HepG2 (cell line): ENCODE measurements around the gene TMCO4. TPM values are rescaled to one million over a fixed set of nuclear protein-coding genes. Genes with fewer than 3 reads are reported as not detected.

Source experiments
- ATAC-seq: fragments of 200-7000 bp; cut with Tn5 transposase; 3 replicates; pipeline ENCODE4 v1.9.1; 2020; ENCODE audit warnings: mild to moderate bottlenecking, moderate library complexity
- BruUV-seq: library from RNA; stranded (reverse); fragments of 400-500 nt; replicated peaks from 2 replicates; lab custom pipeline; 2021; lab: Mats Ljungman, UMichigan
- CTCF ChIA-PET: fragments of 300-600 bp; formaldehyde crosslinking; extraction: SDS; loops from one replicate; lab custom pipeline; 2021; ENCODE audit warnings: low total read pairs, inconsistent platforms, low intra/inter-chr PET ratio; lab: Yijun Ruan, JAX
- POLR2A ChIA-PET: fragments of 350-600 bp; sonication (Branson Sonifier 250); formaldehyde crosslinking; loops from one replicate; lab custom pipeline; 2020; ENCODE audit warnings: antibody characterized with exemption, inconsistent platforms; lab: Yijun Ruan, JAX
- DNase-seq: peaks from one replicate; pipeline ENCODE4 v3.0.0-alpha.2; 2015; ENCODE audit warnings: low spot score
- FAIRE-seq: peaks from 3 replicates; lab custom pipeline; 2011; peaks lifted over from hg19 to GRCh38; lab: Jason Lieb, UNC
- H2AFZ ChIP-seq: one replicate; pipeline ENCODE4 v1.6.1; 2011; ENCODE audit warnings: low read length, inconsistent platforms
- H3K27ac ChIP-seq: fragments of 300-600 bp; 3 replicates; pipeline ENCODE4 v1.8.0; 2011; ENCODE audit warnings: mixed run types, mild to moderate bottlenecking, mixed read lengths, low read length, inconsistent platforms; ENCODE audit not compliant: insufficient read depth; ENCODE audit errors: extremely low read length
- H3K27me3 ChIP-seq, 2 experiments: fragments of 200-600 bp in 1 of 2; 2 replicates in 1 of 2; 3 replicates in 1 of 2; pipeline versions ENCODE4 v1.6.0 to v1.8.0; 2011; ENCODE audit warnings: low read length in 2 of 2, mild to moderate bottlenecking in 2 of 2, moderate library complexity in 2 of 2, inconsistent platforms in 1 of 2; ENCODE audit not compliant: insufficient read depth in 2 of 2, control insufficient read depth in 1 of 2
- H3K36me3 ChIP-seq, 2 experiments: fragments of 200-600 bp in 1 of 2; replicated peaks in 1 of 2; 2 replicates in 1 of 2; 3 replicates in 1 of 2; pipeline versions ENCODE4 v1.5.1 to v1.8.0; 2011; ENCODE audit warnings: low read length in 2 of 2, inconsistent platforms in 1 of 2; ENCODE audit not compliant: insufficient read depth in 2 of 2, control insufficient read depth in 1 of 2
- H3K4me1 ChIP-seq: 2 replicates; pipeline ENCODE4 v1.5.1; 2012; ENCODE audit warnings: low read length, inconsistent platforms; ENCODE audit not compliant: insufficient read depth
- H3K4me2 ChIP-seq: 2 replicates; pipeline ENCODE4 v1.6.0; 2011; ENCODE audit warnings: low read depth, low read length, inconsistent platforms
- H3K4me3 ChIP-seq, 3 experiments: fragments of 200-600 bp in 1 of 3; sonication (generic), shearing (Covaris generic) in 1 of 3; replicated peaks in 1 of 3; 2 replicates each; pipeline ENCODE4 v1.5.1; 2011 to 2016; ENCODE audit warnings: low read length in 3 of 3, inconsistent platforms in 2 of 3, low read depth in 2 of 3, mild to moderate bottlenecking in 2 of 3, control low read depth in 1 of 3, mixed read lengths in 1 of 3; ENCODE audit not compliant: insufficient read depth in 1 of 3
- H3K79me2 ChIP-seq: one replicate; pipeline ENCODE4 v1.6.1; 2011; ENCODE audit warnings: low read length, inconsistent platforms; ENCODE audit not compliant: insufficient read depth
- H3K9ac ChIP-seq: 2 replicates; pipeline ENCODE4 v1.6.0; 2011; ENCODE audit warnings: mild to moderate bottlenecking, low read depth, low read length, inconsistent platforms; ENCODE audit not compliant: insufficient read depth
- H3K9me3 ChIP-seq: 2 replicates; pipeline ENCODE4 v1.5.1; 2012; ENCODE audit warnings: mild to moderate bottlenecking, low read length
- H4K20me1 ChIP-seq: 2 replicates; pipeline ENCODE4 v1.6.0; 2011; ENCODE audit warnings: inconsistent platforms, mild to moderate bottlenecking, low read length, moderate library complexity; ENCODE audit not compliant: insufficient read depth
- ETV5 ChIP-seq: IDR thresholded peaks from 2 replicates; pipeline ENCODE4 v1.6.1; 2018; ENCODE audit warnings: missing biosample characterization, missing genetic modification reagents, inconsistent platforms, borderline replicate concordance
- FOXO1 ChIP-seq: sonication (generic); formaldehyde crosslinking; IDR thresholded peaks from 2 replicates; pipeline ENCODE4 v1.4.0; 2020; ENCODE audit warnings: missing genetic modification reagents
- SAFB2 ChIP-seq: sonication (generic); formaldehyde crosslinking; IDR thresholded peaks from 2 replicates; pipeline ENCODE4 v1.5.1; 2020; ENCODE audit warnings: missing genetic modification reagents, low read depth, mild to moderate bottlenecking, borderline replicate concordance
- SP1 ChIP-seq, 2 experiments: fragments of 450-650 bp in 1 of 2; sonication (generic) in 1 of 2; formaldehyde crosslinking in 1 of 2; IDR thresholded peaks; 2 replicates each; pipeline versions ENCODE4 v1.4.0 to v1.6.1; 2016 to 2020; ENCODE audit warnings: missing genetic modification reagents in 1 of 2
- ZBTB21 ChIP-seq: sonication (generic); formaldehyde crosslinking; IDR thresholded peaks from 2 replicates; pipeline ENCODE4 v1.4.0; 2020; ENCODE audit warnings: missing genetic modification reagents
- ZNF20 ChIP-seq: sonication (generic); formaldehyde crosslinking; IDR thresholded peaks from 2 replicates; pipeline ENCODE4 v1.4.0; 2020; ENCODE audit warnings: mild to moderate bottlenecking, moderate library complexity, missing genetic modification reagents
- ZNF816 ChIP-seq: sonication (generic); formaldehyde crosslinking; IDR thresholded peaks from 2 replicates; pipeline ENCODE4 v1.8.0; 2022; ENCODE audit warnings: missing genetic modification reagents, mild to moderate bottlenecking, borderline replicate concordance
- ZNF883 ChIP-seq: sonication (generic); formaldehyde crosslinking; IDR thresholded peaks from 2 replicates; pipeline ENCODE4 v1.5.1; 2020; ENCODE audit warnings: mild to moderate bottlenecking, missing genetic modification reagents; ENCODE audit errors: not compliant biosample characterization
- ZSCAN25 ChIP-seq: sonication (generic); formaldehyde crosslinking; IDR thresholded peaks from 2 replicates; pipeline ENCODE4 v1.8.0; 2022; ENCODE audit warnings: mild to moderate bottlenecking, missing genetic modification reagents
- WGBS: methylation state at CpG from one replicate; pipeline ENCODE4 v1.1.6; 2017; ENCODE audit warnings: low lambda C conversion rate; 5-methylcytosine and 5-hydroxymethylcytosine counted together
- in situ Hi-C: cut with HindIII; loops from 2 replicates; pipeline ENCODE4 v1.10.0; 2017; ENCODE audit warnings: low pct_unique_long_range_greater_than_20kb; ENCODE audit not compliant: extremely low pct_ligation_motif_present
- intact Hi-C: fragments of 100-400 bp; cut with micrococcal nuclease; formaldehyde crosslinking; loops from one replicate; pipeline ENCODE4 v1.10.0; 2022; ENCODE audit not compliant: unreplicated experiment
- polyA plus RNA-seq, 8 experiments: library from polyadenylated mRNA; depleted of rRNA in 3 of 8; stranded (reverse) in 7 of 8; unstranded in 1 of 8; fragments of >200 nt; fragmentation: Illumina TruSeq in 4 of 8; extraction: Trizol in 4 of 8; gene quantifications; 2 replicates each; pipeline versions ENCODE4 v1.2.1 to v1.2.3, GENCODE V29; 2011 to 2016; ENCODE audit warnings: low read depth in 4 of 8, missing spikeins in 1 of 8, mixed read lengths in 1 of 8; ENCODE audit not compliant: insufficient read depth in 1 of 8
- total RNA-seq, 5 experiments: library from RNA; depleted of rRNA; stranded (reverse); fragments of >200 nt; fragmentation: Illumina TruSeq; extraction: Trizol; gene quantifications; 2 replicates each; pipeline ENCODE4 v1.2.3, GENCODE V29; 2016; ENCODE audit warnings: low read depth in 1 of 5

TMCO4 gene
- total and polyA plus RNA-seq, 2 of the 13 experiments (the other 11 are each of a cell fraction or from before 2014, with no cell fraction given) = 2.1 to 4.1 TPM

DNA sequence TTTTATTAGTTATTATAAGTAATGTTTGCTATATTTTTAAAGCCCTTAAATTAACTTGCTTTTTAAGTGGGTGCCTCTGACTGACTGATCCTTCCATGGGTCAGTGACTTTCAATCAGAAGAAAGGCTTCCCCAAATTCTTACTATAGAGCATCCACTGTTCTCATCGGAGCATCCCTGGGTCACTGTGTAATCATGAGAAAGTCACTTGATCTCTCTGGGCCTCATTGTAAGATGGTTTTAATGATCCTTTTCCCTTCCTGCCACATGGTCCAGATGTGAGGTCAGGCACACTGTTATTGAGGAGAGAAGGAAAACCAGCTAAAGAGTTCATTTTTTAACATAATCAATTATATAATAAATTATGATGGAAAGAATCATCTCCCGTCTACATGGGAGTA, 166.6 kb downstream of the TMCO4 start:
- no peak overlapping the region for H3K9ac ChIP-seq
- no peak overlapping the region for H2AFZ ChIP-seq
- no peaks in the 10 kb centered on the region for H3K36me3 ChIP-seq
- no peaks in the 10 kb centered on the region for H3K9me3 ChIP-seq
- ChIA-PET CTCF (no interaction called here), POLR2A (no interaction called here)
- WGBS = 94% methylated on average over 2 of the region's 2 CpGs
- no peak overlapping the region for H3K27ac ChIP-seq
- ATAC-seq (no peak), FAIRE-seq (no peak), DNase-seq (no peak)
- no peaks in the 10 kb centered on the region for H3K79me2 ChIP-seq
- TF ChIP-seq ZBTB21 (CRISPR knock-in tag) (no peak), ZNF20 (no peak), FOXO1 (no peak), SAFB2 (CRISPR knock-in tag) (no peak), ZNF883 (CRISPR knock-in tag) (no peak), ZNF816 (CRISPR knock-in tag) (no peak), ZSCAN25 (CRISPR knock-in tag) (no peak), ETV5 (CRISPR knock-in tag) (no peak), SP1 (IDR thresholded peaks at IDR 0.05) (no peak), SP1 (CRISPR knock-in tag; IDR thresholded peaks at IDR 0.05) (no peak)
- H4K20me1 ChIP-seq = no peaks in the 10 kb centered on the region
- H3K27me3 ChIP-seq = no peaks in the 10 kb centered on the region; a peak in 1 of 5 replicates
- intact Hi-C loops (no loop called here), in situ Hi-C loops (no loop called here)
- no peak overlapping the region for H3K4me2 ChIP-seq
- BruUV-seq = no TSS peak
- H3K4me3 ChIP-seq = no peak overlapping the region
- no peaks in the 10 kb centered on the region for H3K4me1 ChIP-seq

Other genes with a start within 250 kb of the TMCO4 start
- gene NBL1, start 155.6 kb downstream of the TMCO4 start, total RNA-seq (2016; rRNA removed; fragmentation: Illumina TruSeq; extraction: Trizol) = 1.9 and 2.7 TPM in 2 replicates
- 13.8 and 17.5 TPM in 2 replicates for gene NBL1, start 155.6 kb downstream of the TMCO4 start, polyA plus RNA-seq (2011; rRNA removed)
- gene HTR6, start 135.0 kb downstream of the TMCO4 start, total RNA-seq (2016; rRNA removed; fragmentation: Illumina TruSeq; extraction: Trizol) = 0.04 TPM in 1 of 2 replicates, not detected in the other
- 0.05 TPM in 1 of 2 replicates, not detected in the other for gene HTR6, start 135.0 kb downstream of the TMCO4 start, polyA plus RNA-seq (2011; rRNA removed)
- gene RNF186, start 15.4 kb upstream of the TMCO4 start, total RNA-seq (2016; rRNA removed; fragmentation: Illumina TruSeq; extraction: Trizol) = 0.20 TPM in 1 of 2 replicates, not detected in the other
- 0.07 and 0.10 TPM in 2 replicates for gene RNF186, start 15.4 kb upstream of the TMCO4 start, polyA plus RNA-seq (2011; rRNA removed)
- gene OTUD3, start 82.5 kb upstream of the TMCO4 start, total RNA-seq (2016; rRNA removed; fragmentation: Illumina TruSeq; extraction: Trizol) = 5.2 and 7.5 TPM in 2 replicates
- gene OTUD3, start 82.5 kb upstream of the TMCO4 start, polyA plus RNA-seq (2011; rRNA removed) = 5.2 and 5.6 TPM in 2 replicates
- not detected in 2 replicates for gene PLA2G2E, start 123.7 kb upstream of the TMCO4 start, total RNA-seq (2016; rRNA removed; fragmentation: Illumina TruSeq; extraction: Trizol)
- gene PLA2G2E, start 123.7 kb upstream of the TMCO4 start, polyA plus RNA-seq (2011; rRNA removed) = not detected in 2 replicates
- 0.35 and 0.77 TPM in 2 replicates for gene PLA2G2A, start 179.7 kb upstream of the TMCO4 start, total RNA-seq (2016; rRNA removed; fragmentation: Illumina TruSeq; extraction: Trizol)
- 15.2 and 30.3 TPM in 2 replicates for gene PLA2G2A, start 179.7 kb upstream of the TMCO4 start, polyA plus RNA-seq (2011; rRNA removed)